HepG2 (cell line): ENCODE data around the gene DGKD. TPM values are rescaled to one million over a fixed set of nuclear protein-coding genes. Genes with fewer than 3 reads are reported as not detected.

ENCODE experiments used
- ATAC-seq: fragments of 200-7000 bp; cut with Tn5 transposase; 3 replicates; pipeline ENCODE4 v1.9.1; 2020; ENCODE audit warnings: mild to moderate bottlenecking, moderate library complexity
- BruUV-seq: library from RNA; stranded (reverse); fragments of 400-500 nt; replicated peaks from 2 replicates; lab custom pipeline; 2021; lab: Mats Ljungman, UMichigan
- CTCF ChIA-PET: fragments of 300-600 bp; formaldehyde crosslinking; extraction: SDS; loops from one replicate; lab custom pipeline; 2021; ENCODE audit warnings: low total read pairs, inconsistent platforms, low intra/inter-chr PET ratio; lab: Yijun Ruan, JAX
- POLR2A ChIA-PET: fragments of 350-600 bp; sonication (Branson Sonifier 250); formaldehyde crosslinking; loops from one replicate; lab custom pipeline; 2020; ENCODE audit warnings: antibody characterized with exemption, inconsistent platforms; lab: Yijun Ruan, JAX
- DNase-seq: peaks from one replicate; pipeline ENCODE4 v3.0.0-alpha.2; 2015; ENCODE audit warnings: low spot score
- FAIRE-seq: peaks from 3 replicates; lab custom pipeline; 2011; peaks lifted over from hg19 to GRCh38; lab: Jason Lieb, UNC
- H2AFZ ChIP-seq: one replicate; pipeline ENCODE4 v1.6.1; 2011; ENCODE audit warnings: low read length, inconsistent platforms
- H3K27ac ChIP-seq: fragments of 300-600 bp; 3 replicates; pipeline ENCODE4 v1.8.0; 2011; ENCODE audit warnings: mixed run types, mild to moderate bottlenecking, mixed read lengths, low read length, inconsistent platforms; ENCODE audit not compliant: insufficient read depth; ENCODE audit errors: extremely low read length
- H3K27me3 ChIP-seq, 2 experiments: fragments of 200-600 bp in 1 of 2; 2 replicates in 1 of 2; 3 replicates in 1 of 2; pipeline versions ENCODE4 v1.6.0 to v1.8.0; 2011; ENCODE audit warnings: low read length in 2 of 2, mild to moderate bottlenecking in 2 of 2, moderate library complexity in 2 of 2, inconsistent platforms in 1 of 2; ENCODE audit not compliant: insufficient read depth in 2 of 2, control insufficient read depth in 1 of 2
- H3K36me3 ChIP-seq, 2 experiments: fragments of 200-600 bp in 1 of 2; replicated peaks in 1 of 2; 2 replicates in 1 of 2; 3 replicates in 1 of 2; pipeline versions ENCODE4 v1.5.1 to v1.8.0; 2011; ENCODE audit warnings: low read length in 2 of 2, inconsistent platforms in 1 of 2; ENCODE audit not compliant: insufficient read depth in 2 of 2, control insufficient read depth in 1 of 2
- H3K4me1 ChIP-seq: 2 replicates; pipeline ENCODE4 v1.5.1; 2012; ENCODE audit warnings: low read length, inconsistent platforms; ENCODE audit not compliant: insufficient read depth
- H3K4me2 ChIP-seq: 2 replicates; pipeline ENCODE4 v1.6.0; 2011; ENCODE audit warnings: low read depth, low read length, inconsistent platforms
- H3K4me3 ChIP-seq, 3 experiments: fragments of 200-600 bp in 1 of 3; sonication (generic), shearing (Covaris generic) in 1 of 3; replicated peaks in 1 of 3; 2 replicates each; pipeline ENCODE4 v1.5.1; 2011 to 2016; ENCODE audit warnings: low read length in 3 of 3, inconsistent platforms in 2 of 3, low read depth in 2 of 3, mild to moderate bottlenecking in 2 of 3, control low read depth in 1 of 3, mixed read lengths in 1 of 3; ENCODE audit not compliant: insufficient read depth in 1 of 3
- H3K79me2 ChIP-seq: one replicate; pipeline ENCODE4 v1.6.1; 2011; ENCODE audit warnings: low read length, inconsistent platforms; ENCODE audit not compliant: insufficient read depth
- H3K9ac ChIP-seq: 2 replicates; pipeline ENCODE4 v1.6.0; 2011; ENCODE audit warnings: mild to moderate bottlenecking, low read depth, low read length, inconsistent platforms; ENCODE audit not compliant: insufficient read depth
- H3K9me3 ChIP-seq: 2 replicates; pipeline ENCODE4 v1.5.1; 2012; ENCODE audit warnings: mild to moderate bottlenecking, low read length
- H4K20me1 ChIP-seq: 2 replicates; pipeline ENCODE4 v1.6.0; 2011; ENCODE audit warnings: inconsistent platforms, mild to moderate bottlenecking, low read length, moderate library complexity; ENCODE audit not compliant: insufficient read depth
- DNMT1 ChIP-seq: sonication (generic); formaldehyde crosslinking; IDR thresholded peaks from 2 replicates; pipeline ENCODE4 v1.5.1; 2020; ENCODE audit warnings: mild to moderate bottlenecking, missing genetic modification reagents
- FOXA1 ChIP-seq, 2 experiments: fragments of 450-650 bp in 1 of 2; sonication (generic) in 1 of 2; formaldehyde crosslinking in 1 of 2; IDR thresholded peaks; 2 replicates each; pipeline versions ENCODE4 v1.4.0 to v1.6.1; 2016 to 2020; ENCODE audit warnings: missing genetic modification reagents in 1 of 2
- NR3C1 ChIP-seq: sonication (generic); formaldehyde crosslinking; IDR thresholded peaks from 2 replicates; pipeline ENCODE4 v1.4.0; 2020; ENCODE audit warnings: missing genetic modification reagents
- PHB2 ChIP-seq: fragments of 450-650 bp; IDR thresholded peaks from 2 replicates; pipeline ENCODE4 v1.6.1; 2018; ENCODE audit not compliant: partially characterized antibody
- PPARG ChIP-seq: conservative IDR thresholded peaks from 2 replicates; pipeline ENCODE4 v1.6.1; 2016; ENCODE audit warnings: missing biosample characterization, missing genetic modification reagents
- PRMT3 ChIP-seq: sonication (generic); formaldehyde crosslinking; IDR thresholded peaks from 2 replicates; pipeline ENCODE4 v1.8.1; 2022; ENCODE audit warnings: low read depth, mild to moderate bottlenecking, moderate library complexity, missing genetic modification reagents, borderline replicate concordance
- RELA ChIP-seq: sonication (generic); formaldehyde crosslinking; IDR thresholded peaks from 2 replicates; pipeline ENCODE4 v1.4.0; 2020; ENCODE audit warnings: missing genetic modification reagents
- SKI ChIP-seq: fragments of 450-650 bp; IDR thresholded peaks from one replicate; pipeline ENCODE4 v1.6.1; 2018; ENCODE audit warnings: mild to moderate bottlenecking; ENCODE audit not compliant: partially characterized antibody
- SRSF9 ChIP-seq: fragments of 200-400 bp; formaldehyde crosslinking; IDR thresholded peaks from 2 replicates; pipeline ENCODE4 v1.6.1; 2018; ENCODE audit warnings: borderline replicate concordance, mild to moderate bottlenecking, low read depth, low read length; ENCODE audit not compliant: insufficient read depth, poor library complexity, severe bottlenecking
- TOPORS ChIP-seq: sonication (generic); formaldehyde crosslinking; IDR thresholded peaks from 2 replicates; pipeline ENCODE4 v1.8.0; 2023; ENCODE audit warnings: mild to moderate bottlenecking, missing genetic modification reagents
- TSC22D2 ChIP-seq: sonication (generic); formaldehyde crosslinking; IDR thresholded peaks from 2 replicates; pipeline ENCODE4 v1.5.1; 2020; ENCODE audit warnings: missing genetic modification reagents, mild to moderate bottlenecking, borderline replicate concordance
- ZFP36 ChIP-seq: fragments of 150-350 bp; IDR thresholded peaks from 2 replicates; pipeline ENCODE4 v1.6.1; 2018; ENCODE audit warnings: borderline replicate concordance, low read length, low read depth; ENCODE audit not compliant: partially characterized antibody
- ZNF34 ChIP-seq: sonication (generic); formaldehyde crosslinking; IDR thresholded peaks from 2 replicates; pipeline ENCODE4 v1.4.0; 2020; ENCODE audit warnings: mild to moderate bottlenecking, missing genetic modification reagents, borderline replicate concordance
- ZNF879 ChIP-seq: sonication (generic); formaldehyde crosslinking; IDR thresholded peaks from 2 replicates; pipeline ENCODE4 v1.8.1; 2023; ENCODE audit warnings: missing genetic modification reagents
- WGBS: methylation state at CpG from one replicate; pipeline ENCODE4 v1.1.6; 2017; ENCODE audit warnings: low lambda C conversion rate; 5-methylcytosine and 5-hydroxymethylcytosine counted together
- in situ Hi-C: cut with HindIII; loops from 2 replicates; pipeline ENCODE4 v1.10.0; 2017; ENCODE audit warnings: low pct_unique_long_range_greater_than_20kb; ENCODE audit not compliant: extremely low pct_ligation_motif_present
- intact Hi-C: fragments of 100-400 bp; cut with micrococcal nuclease; formaldehyde crosslinking; loops from one replicate; pipeline ENCODE4 v1.10.0; 2022; ENCODE audit not compliant: unreplicated experiment
- polyA plus RNA-seq, 8 experiments: library from polyadenylated mRNA; depleted of rRNA in 3 of 8; stranded (reverse) in 7 of 8; unstranded in 1 of 8; fragments of >200 nt; fragmentation: Illumina TruSeq in 4 of 8; extraction: Trizol in 4 of 8; gene quantifications; 2 replicates each; pipeline versions ENCODE4 v1.2.1 to v1.2.3, GENCODE V29; 2011 to 2016; ENCODE audit warnings: low read depth in 4 of 8, missing spikeins in 1 of 8, mixed read lengths in 1 of 8; ENCODE audit not compliant: insufficient read depth in 1 of 8
- total RNA-seq, 5 experiments: library from RNA; depleted of rRNA; stranded (reverse); fragments of >200 nt; fragmentation: Illumina TruSeq; extraction: Trizol; gene quantifications; 2 replicates each; pipeline ENCODE4 v1.2.3, GENCODE V29; 2016; ENCODE audit warnings: low read depth in 1 of 5
- TF ChIP-seq, protein P1 (sequence below): sonication (generic); formaldehyde crosslinking; IDR thresholded peaks from 2 replicates; pipeline ENCODE4 v1.4.0; 2020; ENCODE audit warnings: missing genetic modification reagents

DGKD gene
- total and polyA plus RNA-seq, 2 of the 13 experiments (the other 11 are each of a cell fraction or from before 2014, with no cell fraction given), result 24.5 to 33.2 TPM

DNA sequence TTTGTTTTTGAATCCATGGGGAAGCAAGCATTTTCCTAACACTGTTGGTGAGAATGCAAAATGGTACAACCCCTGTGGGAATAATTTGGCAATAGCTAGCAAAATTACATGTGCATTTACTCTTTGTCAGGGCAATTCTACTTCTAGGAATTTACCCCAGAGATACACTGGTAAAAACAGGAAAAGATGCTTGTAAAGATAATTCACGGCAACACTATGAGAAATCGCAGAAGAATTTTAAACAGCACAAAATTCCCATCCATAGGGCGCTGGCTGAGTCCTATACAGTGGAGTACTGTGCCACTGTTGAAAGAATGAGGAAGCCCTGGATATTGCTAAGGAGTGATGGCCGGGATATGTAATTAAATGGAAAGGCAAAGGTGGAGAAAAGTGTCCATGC is 75.8 kb downstream of the DGKD start:
- peaks cover 1 to 9% of the 10 kb centered on the region in 2 experiments; a peak in 2 of 5 replicates for H3K36me3 ChIP-seq
- no peak overlapping the region for H3K27ac ChIP-seq
- no peak overlapping the region for H3K4me3 ChIP-seq
- in situ Hi-C loops, result no loop called here
- no peak overlapping the region for H3K9ac ChIP-seq
- no peaks in the 10 kb centered on the region for H3K27me3 ChIP-seq
- ChIA-PET CTCF (no interaction called here), POLR2A (no interaction called here)
- no peak for ATAC-seq
- no peaks in the 10 kb centered on the region for H3K4me1 ChIP-seq
- no peak for TF ChIP-seq PPARG (CRISPR knock-in tag)
- no peak for TF ChIP-seq RELA (CRISPR knock-in tag)
- TF ChIP-seq FOXA1 (IDR thresholded peaks at IDR 0.05), result no peak
- TF ChIP-seq FOXA1 (CRISPR knock-in tag; IDR thresholded peaks at IDR 0.05), result no peak
- TF ChIP-seq PHB2, result no peak
- no peak for TF ChIP-seq NR3C1 (CRISPR knock-in tag)
- TF ChIP-seq ZNF879 (CRISPR knock-in tag), result no peak
- TF ChIP-seq PRMT3, result no peak
- no peak for TF ChIP-seq TSC22D2 (CRISPR knock-in tag)
- no peak for TF ChIP-seq SKI
- WGBS, result 97% methylated on average over 4 of the region's 4 CpGs
- no peaks in the 10 kb centered on the region for H3K9me3 ChIP-seq
- no peaks in the 10 kb centered on the region for H4K20me1 ChIP-seq
- intact Hi-C loops, result no loop called here
- no peak for FAIRE-seq
- H3K79me2 ChIP-seq, result peaks cover 10% of the 10 kb centered on the region
- no peak for DNase-seq
- no peak overlapping the region for H3K4me2 ChIP-seq
- BruUV-seq, result no TSS peak
- no peak overlapping the region for H2AFZ ChIP-seq

DNA sequence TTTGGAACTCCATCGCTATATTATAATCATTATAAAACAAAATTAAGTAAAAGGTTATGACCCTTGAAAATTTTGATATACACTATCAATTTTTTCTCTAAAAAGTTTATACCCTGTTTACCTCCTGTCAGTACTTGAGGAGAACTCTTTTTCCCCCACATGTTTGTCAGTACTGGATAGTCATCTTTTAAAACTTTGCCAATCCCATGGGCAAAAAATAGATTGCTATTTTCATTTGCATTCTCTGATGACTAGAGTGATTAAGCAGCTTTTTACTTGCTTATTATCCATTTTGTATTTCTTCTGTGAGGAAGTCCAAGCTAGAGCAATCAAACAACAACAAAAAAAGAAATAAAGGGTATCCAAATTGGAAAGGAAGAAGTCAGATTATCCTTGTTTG is 76.4 kb downstream of the DGKD start:
- H3K79me2 ChIP-seq, result peaks cover 10% of the 10 kb centered on the region
- intact Hi-C loops, result no loop called here
- H3K4me3 ChIP-seq, result no peak overlapping the region
- ATAC-seq, result no peak
- FAIRE-seq, result no peak
- 95% methylated on average over 1 of the region's 1 CpG for WGBS
- BruUV-seq, result no TSS peak
- no peak overlapping the region for H2AFZ ChIP-seq
- no peaks in the 10 kb centered on the region for H4K20me1 ChIP-seq
- H3K9ac ChIP-seq, result no peak overlapping the region
- no peaks in the 10 kb centered on the region for H3K4me1 ChIP-seq
- peaks cover 3 to 15% of the 10 kb centered on the region in 2 experiments; a peak in 4 of 5 replicates for H3K36me3 ChIP-seq
- H3K9me3 ChIP-seq, result no peaks in the 10 kb centered on the region
- no peak overlapping the region for H3K4me2 ChIP-seq
- POLR2A ChIA-PET, result no interaction called here
- in situ Hi-C loops, result no loop called here
- H3K27ac ChIP-seq, result no peak overlapping the region
- CTCF ChIA-PET, result no interaction called here
- H3K27me3 ChIP-seq, result no peaks in the 10 kb centered on the region
- no peak for DNase-seq
- TF ChIP-seq, protein P1, sequence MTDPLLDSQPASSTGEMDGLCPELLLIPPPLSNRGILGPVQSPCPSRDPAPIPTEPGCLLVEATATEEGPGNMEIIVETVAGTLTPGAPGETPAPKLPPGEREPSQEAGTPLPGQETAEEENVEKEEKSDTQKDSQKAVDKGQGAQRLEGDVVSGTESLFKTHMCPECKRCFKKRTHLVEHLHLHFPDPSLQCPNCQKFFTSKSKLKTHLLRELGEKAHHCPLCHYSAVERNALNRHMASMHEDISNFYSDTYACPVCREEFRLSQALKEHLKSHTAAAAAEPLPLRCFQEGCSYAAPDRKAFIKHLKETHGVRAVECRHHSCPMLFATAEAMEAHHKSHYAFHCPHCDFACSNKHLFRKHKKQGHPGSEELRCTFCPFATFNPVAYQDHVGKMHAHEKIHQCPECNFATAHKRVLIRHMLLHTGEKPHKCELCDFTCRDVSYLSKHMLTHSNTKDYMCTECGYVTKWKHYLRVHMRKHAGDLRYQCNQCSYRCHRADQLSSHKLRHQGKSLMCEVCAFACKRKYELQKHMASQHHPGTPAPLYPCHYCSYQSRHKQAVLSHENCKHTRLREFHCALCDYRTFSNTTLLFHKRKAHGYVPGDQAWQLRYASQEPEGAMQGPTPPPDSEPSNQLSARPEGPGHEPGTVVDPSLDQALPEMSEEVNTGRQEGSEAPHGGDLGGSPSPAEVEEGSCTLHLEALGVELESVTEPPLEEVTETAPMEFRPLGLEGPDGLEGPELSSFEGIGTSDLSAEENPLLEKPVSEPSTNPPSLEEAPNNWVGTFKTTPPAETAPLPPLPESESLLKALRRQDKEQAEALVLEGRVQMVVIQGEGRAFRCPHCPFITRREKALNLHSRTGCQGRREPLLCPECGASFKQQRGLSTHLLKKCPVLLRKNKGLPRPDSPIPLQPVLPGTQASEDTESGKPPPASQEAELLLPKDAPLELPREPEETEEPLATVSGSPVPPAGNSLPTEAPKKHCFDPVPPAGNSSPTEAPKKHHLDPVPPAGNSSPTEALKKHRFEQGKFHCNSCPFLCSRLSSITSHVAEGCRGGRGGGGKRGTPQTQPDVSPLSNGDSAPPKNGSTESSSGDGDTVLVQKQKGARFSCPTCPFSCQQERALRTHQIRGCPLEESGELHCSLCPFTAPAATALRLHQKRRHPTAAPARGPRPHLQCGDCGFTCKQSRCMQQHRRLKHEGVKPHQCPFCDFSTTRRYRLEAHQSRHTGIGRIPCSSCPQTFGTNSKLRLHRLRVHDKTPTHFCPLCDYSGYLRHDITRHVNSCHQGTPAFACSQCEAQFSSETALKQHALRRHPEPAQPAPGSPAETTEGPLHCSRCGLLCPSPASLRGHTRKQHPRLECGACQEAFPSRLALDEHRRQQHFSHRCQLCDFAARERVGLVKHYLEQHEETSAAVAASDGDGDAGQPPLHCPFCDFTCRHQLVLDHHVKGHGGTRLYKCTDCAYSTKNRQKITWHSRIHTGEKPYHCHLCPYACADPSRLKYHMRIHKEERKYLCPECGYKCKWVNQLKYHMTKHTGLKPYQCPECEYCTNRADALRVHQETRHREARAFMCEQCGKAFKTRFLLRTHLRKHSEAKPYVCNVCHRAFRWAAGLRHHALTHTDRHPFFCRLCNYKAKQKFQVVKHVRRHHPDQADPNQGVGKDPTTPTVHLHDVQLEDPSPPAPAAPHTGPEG (CRISPR knock-in tag), result no peak
- TF ChIP-seq SRSF9, result no peak
- no peak for TF ChIP-seq DNMT1 (CRISPR knock-in tag)
- TF ChIP-seq ZNF34, result no peak
- no peak for TF ChIP-seq TOPORS
- TF ChIP-seq ZFP36, result no peak
